SK-N-SH treated with all-trans-retinoic acid at 6 μM for 48 hours (cell line): Measurements from ENCODE around the gene WDFY2.
A peak's percentile ranks its signal among the peaks of the same experiment; 100 is the strongest.

Source experiments
- ATAC-seq: fragments of 200-7000 bp; cut with Tn5 transposase; 3 replicates; pipeline ENCODE4 v1.9.1; 2020; ENCODE audit warnings: mild to moderate bottlenecking, moderate library complexity
- ARNTL ChIP-seq: fragments of 450-650 bp; formaldehyde crosslinking; IDR thresholded peaks from 2 replicates; pipeline ENCODE4 v1.5.0; 2020; ENCODE audit warnings: low read depth, mild to moderate bottlenecking, moderate library complexity, borderline replicate concordance
- CREB5 ChIP-seq: fragments of 250-450 bp; sonication (Bioruptor Pico); IDR thresholded peaks from 2 replicates; pipeline ENCODE4 v1.5.1; 2020; ENCODE audit warnings: low read depth, mild to moderate bottlenecking, moderate library complexity
- CSDC2 ChIP-seq: fragments of 250-450 bp; sonication (Bioruptor Pico); IDR thresholded peaks from 2 replicates; pipeline ENCODE4 v1.5.0; 2020; ENCODE audit warnings: mild to moderate bottlenecking, moderate library complexity
- CSRNP3 ChIP-seq: fragments of 250-450 bp; sonication (Bioruptor Pico); IDR thresholded peaks from 2 replicates; pipeline ENCODE4 v1.5.1; 2021; ENCODE audit warnings: mild to moderate bottlenecking, moderate library complexity
- ESRRG ChIP-seq: fragments of 250-450 bp; sonication (Bioruptor Pico); IDR thresholded peaks from 2 replicates; pipeline ENCODE4 v1.6.1; 2021; ENCODE audit warnings: mild to moderate bottlenecking
- GLIS3 ChIP-seq: fragments of 250-450 bp; sonication (Bioruptor Pico); IDR thresholded peaks from 2 replicates; pipeline ENCODE4 v1.5.0; 2020; ENCODE audit warnings: mild to moderate bottlenecking, moderate library complexity
- ISL1 ChIP-seq: fragments of 250-450 bp; sonication (Bioruptor Pico); IDR thresholded peaks from 2 replicates; pipeline ENCODE4 v2.1.2; 2022; ENCODE audit warnings: mild to moderate bottlenecking, moderate library complexity
- OSR1 ChIP-seq: fragments of 250-450 bp; sonication (Bioruptor Pico); IDR thresholded peaks from 2 replicates; pipeline ENCODE4 v1.8.0; 2022; ENCODE audit warnings: moderate library complexity, mild to moderate bottlenecking, inconsistent platforms
- PATZ1 ChIP-seq: fragments of 250-450 bp; sonication (Bioruptor Pico); IDR thresholded peaks from 2 replicates; pipeline ENCODE4 v1.8.0; 2020; ENCODE audit warnings: mild to moderate bottlenecking, moderate library complexity, borderline replicate concordance
- POU6F1 ChIP-seq: fragments of 250-450 bp; sonication (Bioruptor Pico); IDR thresholded peaks from 2 replicates; pipeline ENCODE4 v1.8.0; 2021; ENCODE audit warnings: low read depth, mild to moderate bottlenecking, moderate library complexity, borderline replicate concordance
- PPARA ChIP-seq: fragments of 250-450 bp; sonication (Bioruptor Pico); IDR thresholded peaks from 2 replicates; pipeline ENCODE4 v1.5.0; 2020; ENCODE audit warnings: mild to moderate bottlenecking, borderline replicate concordance
- RARB ChIP-seq: fragments of 250-450 bp; sonication (Bioruptor Pico); IDR thresholded peaks from 2 replicates; pipeline ENCODE4 v1.8.0; 2021; ENCODE audit warnings: mild to moderate bottlenecking, moderate library complexity
- SNAI2 ChIP-seq: fragments of 250-450 bp; sonication (Bioruptor Pico); IDR thresholded peaks from 2 replicates; pipeline ENCODE4 v1.5.0; 2020; ENCODE audit warnings: mild to moderate bottlenecking, moderate library complexity
- TCF4 ChIP-seq: fragments of 250-450 bp; sonication (Bioruptor Pico); IDR thresholded peaks from 2 replicates; pipeline ENCODE4 v1.8.0; 2021; ENCODE audit warnings: mild to moderate bottlenecking, moderate library complexity, borderline replicate concordance
- TOX ChIP-seq: fragments of 250-450 bp; sonication (Bioruptor Pico); IDR thresholded peaks from 2 replicates; pipeline ENCODE4 v1.8.0; 2021; ENCODE audit warnings: mild to moderate bottlenecking, moderate library complexity, borderline replicate concordance
- TSHZ2 ChIP-seq: fragments of 250-450 bp; sonication (Bioruptor Pico); IDR thresholded peaks from 2 replicates; pipeline ENCODE4 v1.5.0; 2020; ENCODE audit warnings: mild to moderate bottlenecking, moderate library complexity
- ZC3H10 ChIP-seq: fragments of 250-450 bp; sonication (Bioruptor Pico); IDR thresholded peaks from 2 replicates; pipeline ENCODE4 v1.5.1; 2021; ENCODE audit warnings: mild to moderate bottlenecking, moderate library complexity
- ZFP3 ChIP-seq: fragments of 250-450 bp; sonication (Bioruptor Pico); IDR thresholded peaks from 2 replicates; pipeline ENCODE4 v1.5.0; 2020; ENCODE audit warnings: mild to moderate bottlenecking, moderate library complexity
- ZFP30 ChIP-seq: fragments of 450-650 bp; formaldehyde crosslinking; IDR thresholded peaks from 2 replicates; pipeline ENCODE4 v1.5.0; 2022; ENCODE audit warnings: mild to moderate bottlenecking, moderate library complexity
- ZNF565 ChIP-seq: fragments of 450-650 bp; formaldehyde crosslinking; conservative IDR thresholded peaks from 2 replicates; pipeline ENCODE4 v1.5.0; 2020; ENCODE audit warnings: low read depth, mild to moderate bottlenecking, moderate library complexity
- ZNF70 ChIP-seq: fragments of 450-650 bp; formaldehyde crosslinking; IDR thresholded peaks from 2 replicates; pipeline ENCODE4 v1.5.0; 2020; ENCODE audit warnings: mild to moderate bottlenecking, moderate library complexity
- ZNF8 ChIP-seq: fragments of 450-650 bp; formaldehyde crosslinking; IDR thresholded peaks from 2 replicates; pipeline ENCODE4 v1.5.0; 2020; ENCODE audit warnings: mild to moderate bottlenecking, moderate library complexity

Gene WDFY2

GRCh38 chr13:51635137-51635878 lies 51.0 kb downstream of the WDFY2 start:
- TF ChIP-seq RARB (CRISPR knock-in tag) (no peak), ZC3H10 (no peak), SNAI2 (0 out of 2 replicates have a peak, but pooled peaks have one; percentile 23), GLIS3 (no peak), CSRNP3 (CRISPR knock-in tag) (no peak), ZNF8 (no peak), PATZ1 (CRISPR knock-in tag) (no peak), ARNTL (no peak), PPARA (CRISPR knock-in tag) (no peak), OSR1 (CRISPR knock-in tag) (no peak), ZFP30 (CRISPR knock-in tag) (no peak), TCF4 (CRISPR knock-in tag) (0 out of 2 replicates have a peak, but pooled peaks have one; percentile 39), CREB5 (no peak), ISL1 (CRISPR knock-in tag) (0 out of 2 replicates have a peak, but pooled peaks have one; percentile 17), TOX (CRISPR knock-in tag) (no peak), CSDC2 (CRISPR knock-in tag) (no peak), ESRRG (CRISPR knock-in tag) (no peak), TSHZ2 (CRISPR knock-in tag) (0 out of 2 replicates have a peak, but pooled peaks have one; percentile 26), POU6F1 (CRISPR knock-in tag) (no peak), ZFP3 (CRISPR knock-in tag) (no peak), ZNF70 (CRISPR knock-in tag) (peak; percentile 89), ZNF565 (CRISPR knock-in tag) (no peak)
- TF ChIP-seq, all 23 proteins: peak for 5
- ATAC-seq: no peak

- no peak for ATAC-seq
- TF ChIP-seq TCF4 (CRISPR knock-in tag): no peak
- no peak for TF ChIP-seq POU6F1 (CRISPR knock-in tag)
- TF ChIP-seq ZNF70 (CRISPR knock-in tag): no peak
- peak; percentile 79 for TF ChIP-seq ISL1 (CRISPR knock-in tag)
- no peak for TF ChIP-seq PATZ1 (CRISPR knock-in tag)
Observed at GRCh38 chr13:51636349-51636890, 52.2 kb downstream of the WDFY2 start.
